Suprapubic skin (tissue), 4 donors: Measurements from ENCODE around the gene KSR2. TPM values are rescaled to one million over a fixed set of nuclear protein-coding genes. Genes with fewer than 3 reads are reported as not detected.

ENCODE experiments used
- DNase-seq, 2 donors: peaks; one replicate each; pipeline ENCODE4 v3.0.0-alpha.2; 2019; ENCODE audit warnings: low spot score in 2 of 2
- H3K27ac ChIP-seq: fragments of 200-600 bp; sonication (generic); one replicate; pipeline ENCODE4 v1.5.1; 2019
- H3K27me3 ChIP-seq: fragments of 200-600 bp; sonication (generic); one replicate; pipeline ENCODE4 v1.5.1; 2019
- H3K36me3 ChIP-seq: fragments of 200-600 bp; sonication (generic); one replicate; pipeline ENCODE4 v1.5.1; 2019
- H3K4me1 ChIP-seq: fragments of 200-600 bp; sonication (generic); one replicate; pipeline ENCODE4 v1.5.1; 2019
- H3K4me3 ChIP-seq: fragments of 200-600 bp; sonication (generic); one replicate; pipeline ENCODE4 v1.5.1; 2019; ENCODE audit warnings: mild to moderate bottlenecking
- H3K9me3 ChIP-seq: fragments of 200-600 bp; sonication (generic); one replicate; pipeline ENCODE4 v1.5.1; 2019
- EP300 ChIP-seq: sonication (generic); formaldehyde crosslinking; IDR thresholded peaks from one replicate; pipeline ENCODE4 v1.6.1; 2017; ENCODE audit warnings: antibody characterized with exemption
- POLR2A ChIP-seq, 2 donors: fragments of 450-650 bp; IDR thresholded peaks; one replicate each; pipeline ENCODE4 v1.6.1; 2017; ENCODE audit warnings: antibody characterized with exemption in 2 of 2, mild to moderate bottlenecking in 2 of 2, moderate library complexity in 2 of 2
- POLR2AphosphoS5 ChIP-seq, 3 donors: sonication (generic); formaldehyde crosslinking; IDR thresholded peaks; one replicate each; pipeline ENCODE4 v1.6.1; 2017; ENCODE audit warnings: antibody characterized with exemption in 3 of 3
- WGBS: methylation state at CpG from one replicate; pipeline ENCODE4 v1.1.5; 2018; 5-methylcytosine and 5-hydroxymethylcytosine counted together
- total RNA-seq, 4 donors: library from RNA; depleted of rRNA; stranded (reverse); fragments of >200 nt; gene quantifications; one replicate each; pipeline ENCODE4 v1.1.0, GENCODE V29; 2016
- TF ChIP-seq, protein P1 (sequence below), 2 donors: fragments of 200-600 bp in 1 of 2; fragments of 450-650 bp in 1 of 2; sonication (generic) in 1 of 2; IDR thresholded peaks; one replicate each; pipeline ENCODE4 v1.5.1; 2016 to 2019; ENCODE audit warnings: antibody characterized with exemption in 2 of 2, mild to moderate bottlenecking in 1 of 2, moderate library complexity in 1 of 2

Gene KSR2
- total RNA-seq, 4 donors from 2014 or later, result 0.24 to 0.39 (median 0.38) TPM; not detected in 1

DNA sequence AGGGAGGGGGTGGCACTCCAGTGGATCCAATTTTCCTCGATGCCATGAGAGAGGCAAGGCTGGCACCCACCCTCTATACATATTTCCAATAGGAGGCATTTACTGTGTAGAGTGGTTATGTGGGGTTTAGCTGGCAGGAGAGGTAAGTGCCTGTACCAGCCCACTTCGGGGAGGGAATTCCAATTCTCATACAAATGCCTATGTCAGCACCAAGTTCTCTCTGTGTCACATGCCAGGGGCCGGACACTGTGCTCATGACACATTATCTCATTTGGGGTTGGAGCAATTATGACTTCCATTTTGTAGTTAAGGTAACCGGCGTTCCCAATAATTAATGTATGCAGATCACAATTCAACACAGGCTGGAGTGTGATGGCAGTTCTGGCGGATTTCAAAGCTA lies 284.3 kb downstream of the KSR2 start:
- TF ChIP-seq POLR2AphosphoS5 (IDR thresholded peaks at IDR 0.05), result no peak
- TF ChIP-seq, protein P1, sequence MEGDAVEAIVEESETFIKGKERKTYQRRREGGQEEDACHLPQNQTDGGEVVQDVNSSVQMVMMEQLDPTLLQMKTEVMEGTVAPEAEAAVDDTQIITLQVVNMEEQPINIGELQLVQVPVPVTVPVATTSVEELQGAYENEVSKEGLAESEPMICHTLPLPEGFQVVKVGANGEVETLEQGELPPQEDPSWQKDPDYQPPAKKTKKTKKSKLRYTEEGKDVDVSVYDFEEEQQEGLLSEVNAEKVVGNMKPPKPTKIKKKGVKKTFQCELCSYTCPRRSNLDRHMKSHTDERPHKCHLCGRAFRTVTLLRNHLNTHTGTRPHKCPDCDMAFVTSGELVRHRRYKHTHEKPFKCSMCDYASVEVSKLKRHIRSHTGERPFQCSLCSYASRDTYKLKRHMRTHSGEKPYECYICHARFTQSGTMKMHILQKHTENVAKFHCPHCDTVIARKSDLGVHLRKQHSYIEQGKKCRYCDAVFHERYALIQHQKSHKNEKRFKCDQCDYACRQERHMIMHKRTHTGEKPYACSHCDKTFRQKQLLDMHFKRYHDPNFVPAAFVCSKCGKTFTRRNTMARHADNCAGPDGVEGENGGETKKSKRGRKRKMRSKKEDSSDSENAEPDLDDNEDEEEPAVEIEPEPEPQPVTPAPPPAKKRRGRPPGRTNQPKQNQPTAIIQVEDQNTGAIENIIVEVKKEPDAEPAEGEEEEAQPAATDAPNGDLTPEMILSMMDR (IDR thresholded peaks at IDR 0.05), result no peak
- TF ChIP-seq EP300, result no peak
- no peak for TF ChIP-seq POLR2A (IDR thresholded peaks at IDR 0.05)
- Histone ChIP-seq H3K4me1 (peaks cover 22% of the 10 kb centered on the region), H3K27me3 (peaks cover 5% of the 10 kb centered on the region), H3K9me3 (no peaks in the 10 kb centered on the region), H3K27ac (peak overlapping the region; percentile 78), H3K36me3 (no peaks in the 10 kb centered on the region), H3K4me3 (no peak overlapping the region)
- 93% methylated on average over 6 of the region's 6 CpGs for WGBS
- DNase-seq, result no peak

DNA sequence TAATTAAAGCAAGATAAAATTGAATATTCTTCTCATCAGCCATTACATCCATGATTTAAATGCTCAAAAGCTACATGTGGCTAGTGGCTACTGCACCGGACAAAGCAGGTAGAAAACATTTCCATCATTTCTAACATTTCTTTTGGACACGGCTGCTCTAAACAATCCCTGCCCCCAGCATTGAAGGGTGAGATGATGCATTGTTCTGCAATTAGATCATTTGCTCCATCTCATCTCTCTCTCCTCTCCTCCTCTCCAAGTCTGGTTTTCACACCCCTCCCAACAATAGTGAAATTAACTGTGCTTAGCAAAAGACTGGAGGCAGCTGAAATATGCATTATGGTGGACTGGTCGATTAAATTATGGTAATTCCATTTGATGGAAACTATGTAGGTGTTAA lies 288.5 kb downstream of the KSR2 start:
- Histone ChIP-seq H3K4me1 (peaks cover 5% of the 10 kb centered on the region), H3K27me3 (no peaks in the 10 kb centered on the region), H3K9me3 (no peaks in the 10 kb centered on the region), H3K4me3 (no peak overlapping the region), H3K27ac (no peak overlapping the region), H3K36me3 (no peaks in the 10 kb centered on the region)
- 45% methylated on average over 3 of the region's 3 CpGs for WGBS
- no peak for TF ChIP-seq EP300
- no peak for TF ChIP-seq POLR2AphosphoS5 (IDR thresholded peaks at IDR 0.05)
- TF ChIP-seq, protein P1 (IDR thresholded peaks at IDR 0.05), result no peak
- no peak for DNase-seq

DNA sequence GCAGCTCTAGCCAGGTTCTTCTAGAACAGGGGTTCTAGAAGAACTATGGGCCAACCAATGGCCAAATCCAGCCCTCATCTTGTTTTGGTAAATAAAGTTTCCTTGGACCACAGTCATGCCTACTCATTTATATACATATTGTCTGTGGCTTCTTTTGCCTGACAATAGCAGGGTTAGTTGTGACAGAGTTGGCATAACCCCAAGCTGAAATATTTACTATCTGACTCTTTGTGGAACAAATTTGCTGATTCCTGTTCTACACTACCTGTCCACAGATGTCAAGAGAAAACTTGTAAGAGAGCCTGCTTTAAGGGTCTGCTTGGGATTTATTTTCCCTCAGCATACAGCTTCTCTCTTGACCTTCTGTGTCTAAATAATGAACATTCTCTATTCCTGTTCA lies 289.0 kb downstream of the KSR2 start:
- H3K9me3 ChIP-seq, result no peaks in the 10 kb centered on the region
- TF ChIP-seq, protein P1 (IDR thresholded peaks at IDR 0.05), result no peak
- TF ChIP-seq EP300 (no peak), POLR2AphosphoS5 (IDR thresholded peaks at IDR 0.05) (no peak), POLR2A (IDR thresholded peaks at IDR 0.05) (no peak)
- no peak overlapping the region for H3K4me3 ChIP-seq
- H3K27me3 ChIP-seq, result no peaks in the 10 kb centered on the region
- H3K27ac ChIP-seq, result no peak overlapping the region
- H3K4me1 ChIP-seq, result peaks cover under 1% of the 10 kb centered on the region
- H3K36me3 ChIP-seq, result no peaks in the 10 kb centered on the region
- no peak for DNase-seq

DNA sequence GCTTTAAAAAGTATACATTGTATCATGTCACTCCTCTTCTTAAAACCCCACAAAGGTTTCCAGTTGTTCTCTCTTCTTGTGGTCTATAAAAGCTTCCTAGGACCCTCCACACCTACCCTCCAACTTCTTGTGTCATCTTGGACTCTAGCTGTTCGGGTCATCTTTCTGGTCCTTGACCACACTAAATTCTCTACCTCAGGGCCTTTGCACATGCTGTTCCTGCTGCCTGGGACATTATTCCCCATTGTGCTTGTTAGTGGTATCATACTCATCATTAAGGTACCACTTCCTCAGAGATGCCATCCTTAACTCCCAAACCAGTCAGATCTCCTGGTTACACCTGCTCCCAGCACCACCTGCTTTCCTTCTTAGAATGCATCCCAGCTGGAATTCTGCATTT lies 294.0 kb downstream of the KSR2 start:
- DNase-seq, result no peak
- Histone ChIP-seq H3K4me3 (no peak overlapping the region), H3K27ac (no peak overlapping the region), H3K36me3 (no peaks in the 10 kb centered on the region), H3K27me3 (no peaks in the 10 kb centered on the region), H3K9me3 (no peaks in the 10 kb centered on the region), H3K4me1 (no peaks in the 10 kb centered on the region)
- 79% methylated on average over 1 of the region's 1 CpG for WGBS
- TF ChIP-seq POLR2A (IDR thresholded peaks at IDR 0.05) (no peak), POLR2AphosphoS5 (IDR thresholded peaks at IDR 0.05) (no peak), EP300 (no peak)
- TF ChIP-seq, protein P1 (IDR thresholded peaks at IDR 0.05), result no peak

DNA sequence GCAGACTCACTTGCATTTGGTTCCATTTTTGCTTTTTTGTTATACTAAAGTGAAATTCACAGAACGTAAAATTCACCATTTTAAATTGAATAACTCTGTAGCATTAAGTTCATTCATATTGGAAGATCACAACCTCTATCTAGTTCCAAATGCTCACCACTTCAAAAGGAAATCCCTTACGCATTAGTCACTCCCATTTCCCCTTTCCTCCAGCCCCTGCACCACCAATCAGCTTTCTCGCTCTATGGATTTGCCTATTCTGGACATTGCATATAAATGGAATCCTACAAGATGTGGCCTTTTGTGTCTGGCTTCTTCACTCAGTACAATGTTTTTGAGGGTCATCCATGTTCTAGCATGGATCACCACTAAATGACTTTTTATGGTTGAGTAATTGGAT lies 294.5 kb downstream of the KSR2 start:
- no peaks in the 10 kb centered on the region for H3K9me3 ChIP-seq
- no peak overlapping the region for H3K27ac ChIP-seq
- TF ChIP-seq, protein P1 (IDR thresholded peaks at IDR 0.05), result no peak
- TF ChIP-seq POLR2AphosphoS5 (IDR thresholded peaks at IDR 0.05) (no peak), EP300 (no peak)
- H3K27me3 ChIP-seq, result no peaks in the 10 kb centered on the region
- no peak overlapping the region for H3K4me3 ChIP-seq
- H3K4me1 ChIP-seq, result no peaks in the 10 kb centered on the region
- H3K36me3 ChIP-seq, result no peaks in the 10 kb centered on the region
- no peak for DNase-seq
- 80% methylated on average over 3 of the region's 3 CpGs for WGBS
